Measurements from ENCODE around the gene NSMCE1. TPM values are rescaled to one million over a fixed set of nuclear protein-coding genes. Genes with fewer than 3 reads are reported as not detected.
"Not testable (repeated sequence)": the region's sequence is repeated elsewhere in the genome, so short reads cannot be mapped to it uniquely, and the experiment has no call there.

Gene NSMCE1
- total RNA-seq, 2 experiments from 2014 or later = 117 to 118 TPM

DNA sequence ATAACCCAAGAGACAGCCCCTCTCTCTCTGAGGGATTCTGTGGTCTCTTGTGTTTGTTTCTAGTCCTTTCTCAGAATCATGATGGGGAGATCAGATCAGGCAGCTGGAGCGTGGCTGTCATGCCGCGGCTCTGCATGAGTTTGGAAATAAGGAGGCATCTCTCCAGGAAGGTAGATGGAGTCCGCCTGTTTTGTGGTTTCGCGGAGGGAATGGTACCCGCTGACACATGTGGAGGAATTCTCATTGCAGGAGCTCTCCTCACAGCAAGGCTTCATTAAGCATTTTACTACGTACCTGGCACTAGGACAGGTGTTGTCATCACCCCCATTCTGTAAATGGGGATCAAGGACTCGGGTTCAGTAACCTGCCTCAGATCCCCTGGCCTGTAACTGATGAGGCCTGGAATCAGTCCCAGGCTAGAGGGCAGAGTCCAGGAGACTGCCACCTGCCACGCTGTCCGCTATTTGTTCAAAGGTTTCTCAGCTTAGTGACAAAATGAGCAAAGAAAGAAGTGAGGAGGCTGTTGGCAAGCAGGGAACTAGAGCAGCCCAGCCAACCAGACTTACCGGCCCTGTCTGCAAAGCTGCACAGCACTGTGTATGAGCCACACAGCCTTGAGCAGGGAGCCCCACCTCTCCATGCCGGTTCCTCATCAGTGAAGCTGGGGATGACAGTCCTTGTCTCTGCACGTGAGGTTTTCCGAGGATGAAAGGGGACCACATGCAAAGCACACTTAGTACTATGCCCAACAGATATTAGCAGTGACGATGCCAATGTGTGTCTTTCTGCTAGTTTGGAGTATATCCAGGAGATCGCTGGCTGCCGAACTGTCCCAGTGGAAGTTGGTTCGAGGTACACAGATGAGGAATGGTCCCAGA is 54.2 kb downstream of the NSMCE1 start:
- ChIA-PET POLR2A (no interaction called here), CTCF (interaction anchor here (0.7 to 1.4 kb wide), 2 partner anchors 21 to 34 kb away, joined by 3 to 4 read pairs; no protein-coding TSS in a partner anchor)

DNA sequence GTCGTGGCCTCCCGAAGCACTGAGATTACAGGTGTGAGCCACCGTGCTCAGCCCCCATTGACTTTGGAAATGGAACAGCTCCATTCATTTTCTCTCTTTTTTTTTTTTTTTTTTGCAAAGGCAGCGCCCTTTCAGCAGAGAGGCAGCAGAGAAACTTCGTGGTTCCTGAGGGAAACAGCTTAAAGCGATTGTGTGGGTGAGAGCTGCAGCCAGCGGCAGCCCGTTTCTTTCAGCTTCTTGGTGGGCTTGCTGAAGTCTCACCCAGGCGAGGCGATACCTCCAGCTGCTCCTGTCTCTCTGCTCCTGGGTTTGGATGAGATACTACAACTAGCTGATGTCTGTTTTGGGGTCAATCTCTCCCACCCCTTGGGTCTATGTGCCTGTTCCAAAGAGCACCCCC is 57.5 kb downstream of the NSMCE1 start:
- ChIA-PET CTCF (interaction anchor here (1.2 kb wide), 1 partner anchor 24 kb away, joined by 5 read pairs; no protein-coding TSS in a partner anchor), POLR2A (no interaction called here)

DNA sequence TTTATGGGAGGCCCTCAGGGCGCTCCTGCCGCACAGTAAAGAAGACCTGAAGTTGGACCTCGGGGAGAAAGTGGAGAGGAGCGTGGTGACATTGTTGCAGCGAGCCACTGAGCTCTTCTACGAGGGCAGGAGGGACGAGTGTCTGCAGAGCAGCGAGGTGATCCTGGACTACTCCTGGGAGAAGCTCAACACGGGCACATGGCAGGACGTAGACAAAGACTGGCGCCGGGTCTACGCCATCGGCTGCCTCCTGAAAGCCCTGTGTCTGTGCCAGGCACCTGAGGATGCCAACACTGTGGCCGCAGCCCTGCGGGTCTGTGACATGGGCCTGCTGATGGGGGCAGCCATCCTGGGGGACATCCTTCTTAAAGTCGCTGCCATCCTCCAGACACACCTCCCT is 58.4 kb downstream of the NSMCE1 start:
- CTCF ChIA-PET = interaction anchor here (0.9 to 1.2 kb wide), 2 partner anchors 11 to 25 kb away, joined by 3 to 5 read pairs; no protein-coding TSS in a partner anchor
- POLR2A ChIA-PET = no interaction called here

DNA sequence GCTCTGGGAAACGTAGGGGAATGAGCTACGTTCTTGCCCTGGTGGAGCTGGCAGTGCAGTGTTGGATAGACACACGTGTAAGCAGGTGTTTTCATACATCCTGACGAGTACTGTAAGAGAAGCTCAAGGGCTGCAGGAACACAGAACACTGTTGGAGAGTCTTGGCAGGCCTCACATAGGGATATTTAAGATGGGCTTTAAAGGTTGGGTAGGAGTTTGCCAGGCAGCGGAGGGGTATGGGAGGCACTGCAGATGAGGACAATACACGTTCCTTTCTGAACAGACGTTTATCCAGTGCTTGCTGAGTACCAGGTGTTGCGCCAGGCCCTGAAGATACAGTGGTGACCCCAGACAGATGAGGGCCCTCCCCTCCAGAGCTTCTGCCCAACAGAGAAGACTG is 59.0 kb downstream of the NSMCE1 start:
- CTCF ChIA-PET = interaction anchor here (0.9 kb wide), 1 partner anchor 10 kb away, joined by 3 read pairs; no protein-coding TSS in a partner anchor
- POLR2A ChIA-PET = no interaction called here

DNA sequence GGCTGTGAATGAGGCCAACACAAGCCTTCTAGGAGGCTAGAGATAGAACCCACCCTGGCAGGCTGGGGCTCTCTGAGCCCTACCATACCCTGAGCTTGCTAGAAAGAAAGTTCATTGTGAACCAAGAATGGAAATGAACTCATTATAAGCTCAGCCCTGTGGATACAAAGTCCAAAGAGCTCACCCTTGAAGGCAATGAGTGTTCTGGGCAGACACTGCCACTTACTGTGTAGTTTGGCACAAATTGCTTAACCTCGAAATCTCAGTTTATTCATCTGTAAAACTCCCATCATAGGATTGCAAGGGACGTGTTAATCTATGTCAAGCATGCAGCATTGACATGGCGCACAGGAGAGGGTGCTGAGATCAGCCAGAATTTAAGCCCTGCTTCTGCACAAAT is 59.8 kb downstream of the NSMCE1 start:
- POLR2A ChIA-PET = no interaction called here
- CTCF ChIA-PET = no interaction called here

DNA sequence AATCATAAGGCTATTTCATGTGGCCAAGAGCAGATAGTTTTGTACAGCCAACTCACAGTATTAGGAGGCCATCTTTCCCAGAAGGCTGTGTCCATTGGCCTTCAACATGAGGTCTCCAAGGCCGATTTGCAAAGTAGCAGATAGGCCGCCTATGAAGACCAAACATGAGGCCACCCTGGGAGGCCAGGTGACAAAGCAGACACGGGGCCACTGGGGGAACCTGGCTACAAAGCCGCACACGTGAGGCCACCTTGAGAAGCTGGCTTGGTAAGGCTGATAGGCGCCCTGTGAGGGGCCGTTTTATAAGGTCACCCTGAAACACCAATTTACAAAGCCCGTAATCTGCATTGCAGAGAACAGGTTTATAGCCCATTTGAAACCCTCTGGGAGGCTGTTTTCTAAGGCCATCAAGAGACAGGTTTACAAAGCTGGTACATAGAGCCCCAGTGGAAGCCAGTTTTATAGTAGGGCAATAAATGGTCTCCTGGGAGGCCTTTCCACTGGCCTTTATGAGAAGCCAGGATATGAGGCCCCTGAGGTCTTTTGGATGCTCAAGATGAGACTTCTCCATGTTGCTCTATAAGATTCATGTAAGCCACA is 60.4 kb downstream of the NSMCE1 start:
- CTCF ChIA-PET = no interaction called here

DNA sequence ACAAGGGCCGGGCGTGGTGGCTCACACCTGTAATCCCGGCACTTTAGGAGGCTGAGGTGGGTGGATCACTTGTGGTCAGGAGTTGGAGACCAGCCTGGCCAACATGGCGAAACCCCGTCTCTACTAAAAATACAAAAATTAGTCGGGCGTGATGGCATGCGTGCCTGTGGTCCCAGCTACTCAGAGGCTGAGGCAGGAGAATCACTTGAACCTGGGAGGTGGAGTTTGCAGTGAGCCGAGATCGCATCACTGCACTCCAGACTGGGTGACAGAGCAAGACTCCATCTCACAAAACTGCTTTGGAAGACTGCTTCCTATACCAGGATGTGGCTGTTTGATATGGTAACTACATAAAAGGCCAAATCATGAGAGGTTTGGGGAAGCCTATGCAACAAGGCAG is 61.5 kb downstream of the NSMCE1 start:
- CTCF ChIA-PET, POLR2A ChIA-PET: not testable (repeated sequence)

More for the DNA sequence above, 60.4 kb downstream of the NSMCE1 start:
- POLR2A ChIA-PET = no interaction called here

DNA sequence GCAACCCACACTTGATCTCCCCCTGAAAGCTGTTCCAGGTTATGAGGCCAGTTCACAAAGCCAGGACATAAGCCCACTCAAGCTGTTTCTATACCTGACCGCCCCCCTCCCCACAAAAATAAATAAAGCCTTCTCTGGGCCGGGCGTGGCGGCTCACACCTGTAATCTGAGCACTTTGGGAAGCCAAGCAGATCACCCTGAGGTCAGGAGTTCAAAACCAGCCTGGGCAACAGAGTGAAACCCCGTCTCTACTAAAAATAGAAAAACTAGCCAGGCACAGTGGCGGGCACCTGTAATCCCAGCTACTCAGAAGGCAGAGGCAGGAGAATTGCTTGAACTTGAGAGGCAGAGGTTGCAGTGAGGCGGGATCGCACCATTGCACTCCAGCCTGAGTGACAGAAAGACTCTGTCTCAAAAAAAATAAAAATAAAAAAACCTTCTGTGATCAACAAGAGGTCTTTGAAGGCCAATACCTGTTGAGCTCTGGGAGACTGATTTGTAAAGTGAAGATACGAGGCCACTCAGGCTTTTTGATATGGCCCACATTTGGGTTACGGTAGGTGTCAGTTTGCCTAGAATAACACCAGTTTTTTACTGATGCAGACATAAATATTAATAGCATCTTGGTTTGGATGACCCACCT is 63.0 kb downstream of the NSMCE1 start:
- ChIA-PET POLR2A (no interaction called here), CTCF (interaction anchor here (0.6 to 4.8 kb wide), 3 partner anchors 10 to 839 kb away, joined by 3 to 20 read pairs (median 6); no protein-coding TSS in a partner anchor)

DNA sequence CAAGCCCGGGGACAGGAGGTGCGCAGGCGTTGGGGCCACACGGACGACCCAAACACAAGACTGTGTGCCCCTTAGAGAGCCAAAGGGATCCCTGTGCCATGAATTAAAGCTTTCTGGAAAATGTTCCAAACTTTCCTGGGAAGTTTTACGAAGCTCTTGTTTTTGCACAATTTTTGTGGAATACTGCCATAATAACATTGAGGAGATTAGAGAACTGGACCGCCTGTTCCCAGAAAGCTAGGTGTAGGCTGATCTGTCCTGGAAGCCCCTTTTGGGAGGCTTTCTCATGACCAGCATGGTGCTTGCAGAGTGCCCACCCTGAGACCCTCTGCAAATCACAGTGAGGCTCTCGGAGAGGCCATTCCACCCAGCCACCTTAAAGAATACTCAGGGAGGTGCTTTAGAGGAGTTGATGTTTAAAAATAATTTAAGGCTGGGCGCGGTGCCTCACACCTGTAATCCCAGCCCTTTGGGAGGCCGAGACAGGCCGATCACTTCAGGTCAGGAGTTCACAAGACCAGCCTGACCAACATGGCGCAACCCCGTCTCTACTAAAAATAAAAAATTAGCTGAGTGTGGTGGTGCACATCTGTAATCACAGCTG is 64.2 kb downstream of the NSMCE1 start:
- ChIA-PET CTCF (interaction anchor here (1.0 to 4.8 kb wide), 3 partner anchors 25 to 163 kb away, joined by 3 to 20 read pairs (median 6); no protein-coding TSS in a partner anchor), POLR2A (interaction anchor here (0.6 to 1.6 kb wide), 2 partner anchors 31 to 343 kb away, joined by 3 to 5 read pairs; no protein-coding TSS in a partner anchor)

DNA sequence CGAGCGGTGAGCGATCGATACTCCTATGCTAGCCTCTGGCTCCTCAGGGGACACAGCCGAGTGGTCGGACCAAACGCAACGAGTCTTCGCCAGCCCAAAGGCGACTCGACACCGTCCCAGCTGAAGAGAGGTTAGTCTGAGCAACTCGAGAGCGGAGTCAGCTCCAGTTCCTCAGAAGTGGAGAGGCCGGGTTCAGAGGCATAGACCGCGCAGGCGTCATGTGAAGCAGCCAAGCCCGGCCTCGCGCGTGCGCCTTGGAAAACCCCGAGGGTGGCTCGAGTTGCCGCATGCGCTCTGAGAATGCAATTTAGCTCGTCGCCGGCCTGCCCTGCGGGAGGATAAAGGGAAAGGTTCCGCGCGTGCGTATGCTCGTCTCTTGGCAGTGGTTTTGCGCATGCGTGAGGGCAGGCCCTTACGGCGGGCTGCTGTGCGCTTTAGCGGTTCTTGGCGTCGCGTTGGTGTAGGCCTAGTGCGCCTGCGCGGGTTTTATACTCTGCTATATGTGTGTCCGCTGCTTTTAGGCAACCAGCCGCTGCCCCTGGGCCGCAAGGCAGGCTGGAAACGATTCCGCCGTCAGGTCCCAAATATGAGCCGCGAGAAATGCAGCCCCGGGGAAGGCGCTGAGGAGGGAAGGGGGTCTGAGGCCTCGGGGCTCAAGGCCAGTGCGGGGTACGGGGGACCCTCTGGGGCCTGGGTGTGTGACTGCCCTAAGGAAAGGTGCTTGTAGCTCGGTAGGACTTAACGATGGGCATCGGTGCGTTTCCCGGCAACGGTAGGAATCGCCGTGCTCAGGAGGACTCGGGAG is 64.9 kb downstream of the NSMCE1 start, which contains the start of gene KDM8:
Gene KDM8 (plus strand): TSS at position 20 of the 805 bp plus-strand sequence. CDS start 6,598 bp downstream, outside the sequence.
- POLR2A ChIA-PET = interaction anchor here (0.6 to 1.6 kb wide), 7 partner anchors 32 to 346 kb away, joined by 3 to 7 read pairs (median 3); partner anchors contain the start of gene KATNIP
- CTCF ChIA-PET = interaction anchor here (1.0 to 4.8 kb wide), 4 partner anchors 24 to 164 kb away, joined by 3 to 20 read pairs (median 5); no protein-coding TSS in a partner anchor

DNA sequence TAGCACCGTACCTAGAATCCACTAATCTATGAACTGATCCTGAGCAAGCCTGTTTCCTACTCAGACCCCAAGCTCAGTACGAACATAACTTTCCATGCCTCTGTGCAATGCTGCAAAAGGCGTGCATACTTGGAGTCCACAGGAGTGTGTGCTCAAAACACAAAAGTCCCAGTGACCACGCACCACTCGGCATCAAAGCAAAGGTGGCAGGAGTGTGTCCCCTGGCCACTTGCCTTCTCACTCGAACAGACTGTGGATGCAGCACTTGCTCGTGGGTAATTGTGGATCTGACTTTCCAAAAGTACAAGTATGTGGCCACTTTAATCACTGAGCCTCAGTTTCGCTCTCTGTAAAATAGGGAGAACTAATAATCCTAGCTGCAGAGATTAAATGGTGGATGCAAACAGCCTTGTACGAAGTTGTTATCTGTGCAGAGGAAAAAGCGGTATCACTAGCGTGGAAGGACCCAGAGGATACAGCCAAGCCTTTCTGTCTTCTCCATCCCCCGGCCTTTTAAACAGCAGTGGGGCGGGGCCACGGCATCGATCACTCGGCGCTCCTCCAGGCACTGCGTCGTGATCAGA is 65.6 kb downstream of the NSMCE1 start:
- POLR2A ChIA-PET = interaction anchor here (0.6 to 1.6 kb wide), 6 partner anchors 32 to 347 kb away, joined by 3 to 7 read pairs (median 4); partner anchors contain the start of gene KATNIP
- CTCF ChIA-PET = interaction anchor here (1.0 to 4.8 kb wide), 4 partner anchors 23 to 165 kb away, joined by 3 to 20 read pairs (median 5); no protein-coding TSS in a partner anchor

DNA sequence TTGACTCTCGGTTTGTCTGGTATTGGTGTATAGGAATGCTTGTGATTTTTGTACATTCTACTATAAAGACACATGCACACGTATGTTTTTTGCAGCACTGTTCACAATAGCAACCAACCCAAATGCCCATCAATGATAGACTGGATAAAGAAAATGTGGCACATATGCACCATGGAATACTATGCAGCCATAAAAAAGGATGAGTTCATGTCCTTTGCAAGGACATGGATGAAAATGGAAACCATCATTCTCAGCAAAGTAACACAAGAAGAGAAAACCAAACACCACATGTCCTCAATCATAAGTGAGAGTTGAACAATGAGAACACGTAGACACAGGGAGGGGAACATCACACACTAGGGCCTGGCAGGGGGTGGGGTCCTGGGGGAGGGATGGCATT is 67.7 kb downstream of the NSMCE1 start:
- CTCF ChIA-PET = not testable (repeated sequence)

DNA sequence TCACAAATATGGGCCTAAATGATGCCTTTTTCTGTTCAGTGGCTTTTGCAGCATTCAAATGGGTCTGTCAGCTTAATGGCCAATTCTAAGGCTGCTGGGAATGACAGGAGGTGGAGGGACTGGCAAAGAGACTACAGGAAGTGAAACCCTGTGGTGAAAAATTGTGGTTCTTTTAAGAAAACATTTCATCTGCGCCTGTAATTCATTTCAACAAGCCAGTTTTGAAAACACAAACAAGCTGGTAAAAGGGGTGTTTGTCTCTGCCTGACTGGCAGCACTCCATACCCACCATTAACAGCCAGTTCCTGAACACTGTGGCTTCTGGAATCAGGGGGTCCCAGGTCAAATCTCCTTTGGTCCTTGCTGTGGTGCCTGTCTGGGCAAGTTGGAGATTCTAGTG is 68.8 kb downstream of the NSMCE1 start:
- ChIA-PET POLR2A (no interaction called here), CTCF (interaction anchor here (0.6 to 1.4 kb wide), 5 partner anchors 10 to 118 kb away, joined by 3 to 4 read pairs (median 3); no protein-coding TSS in a partner anchor)

More for the DNA sequence above, 67.7 kb downstream of the NSMCE1 start:
- POLR2A ChIA-PET = not testable (repeated sequence)

DNA sequence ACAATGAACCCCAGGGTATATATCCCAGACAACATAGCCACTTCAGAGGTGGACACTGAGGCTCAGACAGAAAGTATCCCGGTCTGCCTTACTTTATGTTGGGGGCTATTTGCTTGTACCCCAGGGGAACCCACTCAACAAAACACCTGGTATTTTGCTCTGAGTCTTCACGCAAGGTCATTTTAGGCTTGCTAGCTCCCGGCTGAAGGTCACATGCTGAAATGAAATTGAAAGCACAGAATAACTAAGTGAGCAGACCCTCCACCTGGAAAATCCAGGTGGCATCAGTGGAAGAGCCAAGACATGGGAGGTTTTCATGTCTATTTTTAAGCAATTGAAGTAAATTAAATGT is 69.4 kb downstream of the NSMCE1 start:
- POLR2A ChIA-PET = no interaction called here
- CTCF ChIA-PET = interaction anchor here (0.6 to 1.5 kb wide), 7 partner anchors 11 to 251 kb away, joined by 3 to 5 read pairs (median 3); no protein-coding TSS in a partner anchor

DNA sequence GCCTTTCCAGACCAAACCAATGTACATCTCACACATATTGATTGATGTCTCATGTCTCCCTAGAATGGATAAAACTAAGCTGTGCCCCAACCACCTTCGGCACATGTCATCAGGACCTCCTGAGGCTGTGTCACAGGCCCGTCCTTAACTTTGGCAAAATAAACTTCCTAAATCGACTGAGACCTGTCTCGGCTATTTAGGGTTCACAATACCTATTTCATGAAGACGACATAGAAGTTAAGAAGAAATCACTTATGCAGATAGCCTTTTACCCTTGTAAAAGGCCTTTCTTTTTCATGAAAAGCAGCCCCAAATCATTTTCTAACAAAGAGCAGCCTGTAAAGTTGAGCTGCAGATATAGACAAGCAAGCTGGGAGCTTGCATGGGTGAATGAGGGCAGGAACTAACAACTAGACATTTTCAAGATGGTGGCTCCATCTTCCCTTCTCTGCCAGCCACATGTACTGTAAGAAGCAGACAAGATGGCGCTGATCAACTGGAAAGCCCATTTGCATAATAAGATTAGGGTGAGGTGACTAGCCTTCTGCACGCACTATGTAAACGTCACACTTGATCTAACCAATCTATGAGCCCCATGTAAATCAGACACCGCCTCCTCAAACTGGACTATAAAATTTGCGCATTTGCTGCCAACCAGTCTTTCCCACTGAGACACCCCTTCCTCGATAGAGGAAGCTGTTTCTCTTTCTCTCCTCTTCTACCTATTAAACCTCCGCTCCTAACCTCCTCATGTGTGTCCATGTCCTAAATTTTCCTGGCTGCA is 69.9 kb downstream of the NSMCE1 start:
- CTCF ChIA-PET = interaction anchor here (0.6 to 1.5 kb wide), 6 partner anchors 12 to 252 kb away, joined by 3 to 5 read pairs (median 3); no protein-coding TSS in a partner anchor
- POLR2A ChIA-PET = no interaction called here

DNA sequence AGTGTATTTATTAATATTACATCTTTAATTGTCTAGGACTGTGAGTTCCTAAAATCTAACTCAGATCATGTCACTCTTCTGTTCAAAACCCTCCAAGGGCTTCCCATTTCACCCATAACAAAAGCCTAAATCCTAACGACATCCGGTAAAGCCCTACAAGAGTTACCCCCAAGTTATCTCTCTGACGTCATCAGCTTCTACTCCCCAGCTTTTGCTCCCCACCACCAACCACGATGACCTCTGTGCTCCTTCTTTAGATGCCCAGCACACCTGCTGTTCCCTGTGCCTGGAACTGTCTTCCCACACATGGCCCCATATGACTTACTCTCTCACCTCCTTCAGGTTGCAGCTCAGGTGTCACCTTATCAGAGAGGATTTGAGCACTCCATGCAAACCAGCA is 71.6 kb downstream of the NSMCE1 start:
- ChIA-PET POLR2A (interaction anchor here (0.7 kb wide), 1 partner anchor 27 kb away, joined by 4 read pairs; no protein-coding TSS in a partner anchor), CTCF (interaction anchor here (1.0 kb wide), 1 partner anchor 204 kb away, joined by 3 read pairs; no protein-coding TSS in a partner anchor)
